ENCODE results near the gene LAMA3. TPM values are rescaled to one million over a fixed set of nuclear protein-coding genes. Genes with fewer than 3 reads are reported as not detected.

The LAMA3 gene
- total and polyA plus RNA-seq, 10 donors = 1.3 to 7.1 (median 3.0) TPM

DNA sequence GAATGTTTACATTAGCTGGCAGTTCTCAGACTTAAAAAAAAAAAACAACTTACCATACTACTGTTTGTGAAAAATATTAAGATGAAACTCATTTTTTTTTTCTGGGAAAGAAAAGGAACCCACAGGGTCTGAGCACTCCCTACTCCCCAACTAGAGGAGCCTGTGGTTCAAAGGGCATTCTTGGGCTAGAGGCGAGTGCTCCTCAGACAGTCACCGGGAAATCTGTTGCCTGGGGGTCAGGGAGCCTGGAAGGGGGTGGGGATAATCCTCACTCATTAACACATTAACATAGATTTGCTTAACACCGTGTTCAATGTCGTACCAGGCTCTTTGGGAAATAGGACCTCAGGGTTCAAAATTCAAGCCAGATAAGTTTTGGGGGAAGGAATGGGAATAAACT, 57.6 kb downstream of the LAMA3 start:
- intact Hi-C loops (cut with DNase I; ENCODE audit: low total_unique reads) = no loop called here
- H3K27ac ChIP-seq = no peak overlapping the region

DNA sequence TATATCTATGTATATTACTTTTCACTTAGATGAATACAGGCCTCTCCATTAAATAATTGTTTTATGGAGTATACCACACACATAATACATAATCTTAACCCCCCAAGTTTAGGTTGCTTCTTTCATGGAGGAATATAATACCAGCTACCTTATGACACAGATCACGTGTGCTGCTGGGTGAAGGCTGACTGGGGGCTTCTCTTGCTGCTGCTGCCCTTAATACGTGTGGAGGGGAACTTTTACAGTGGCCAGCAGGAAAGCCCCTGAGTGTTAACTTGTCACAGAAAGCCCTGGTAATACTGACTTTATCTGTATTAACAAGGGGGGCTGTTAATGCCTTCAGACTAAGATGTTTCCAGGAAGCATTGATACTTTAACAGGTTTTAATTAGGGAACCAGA, 63.1 kb downstream of the LAMA3 start:
- Histone ChIP-seq H3K27ac (no peak overlapping the region), H3K9me3 (peaks cover 0 to 8% (median 0%) of the 10 kb centered on the region in 8 donors), H3K4me3 (no peak overlapping the region), H3K4me1 (no peaks in the 10 kb centered on the region), H3K27me3 (replicated peaks in 1 of 7) (no peaks in the 10 kb centered on the region), H3K36me3 (no peaks in the 10 kb centered on the region)
- WGBS, 5 donors = 51 to 84% (median 82%) methylated on average over 2 of the region's 2 CpGs
- intact Hi-C loops (cut with DNase I; ENCODE audit: low total_unique reads) = no loop called here
- DNase-seq = no peak
- TF ChIP-seq, protein P1, sequence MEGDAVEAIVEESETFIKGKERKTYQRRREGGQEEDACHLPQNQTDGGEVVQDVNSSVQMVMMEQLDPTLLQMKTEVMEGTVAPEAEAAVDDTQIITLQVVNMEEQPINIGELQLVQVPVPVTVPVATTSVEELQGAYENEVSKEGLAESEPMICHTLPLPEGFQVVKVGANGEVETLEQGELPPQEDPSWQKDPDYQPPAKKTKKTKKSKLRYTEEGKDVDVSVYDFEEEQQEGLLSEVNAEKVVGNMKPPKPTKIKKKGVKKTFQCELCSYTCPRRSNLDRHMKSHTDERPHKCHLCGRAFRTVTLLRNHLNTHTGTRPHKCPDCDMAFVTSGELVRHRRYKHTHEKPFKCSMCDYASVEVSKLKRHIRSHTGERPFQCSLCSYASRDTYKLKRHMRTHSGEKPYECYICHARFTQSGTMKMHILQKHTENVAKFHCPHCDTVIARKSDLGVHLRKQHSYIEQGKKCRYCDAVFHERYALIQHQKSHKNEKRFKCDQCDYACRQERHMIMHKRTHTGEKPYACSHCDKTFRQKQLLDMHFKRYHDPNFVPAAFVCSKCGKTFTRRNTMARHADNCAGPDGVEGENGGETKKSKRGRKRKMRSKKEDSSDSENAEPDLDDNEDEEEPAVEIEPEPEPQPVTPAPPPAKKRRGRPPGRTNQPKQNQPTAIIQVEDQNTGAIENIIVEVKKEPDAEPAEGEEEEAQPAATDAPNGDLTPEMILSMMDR (IDR thresholded peaks at IDR 0.05 in 8 of 11, conservative IDR thresholded peaks at IDR 0.05 in 3 of 11) = no peak
- TF ChIP-seq POLR2A (IDR thresholded peaks at IDR 0.05) (no peak), POLR2AphosphoS5 (IDR thresholded peaks at IDR 0.05) (no peak)

More for the DNA sequence above, 57.6 kb downstream of the LAMA3 start:
- Histone ChIP-seq H3K36me3 (no peaks in the 10 kb centered on the region), H3K9me3 (peaks cover 0 to 6% (median 0%) of the 10 kb centered on the region in 8 donors), H3K4me3 (no peak overlapping the region), H3K27me3 (replicated peaks in 1 of 7) (peaks cover 0 to 4% (median 0%) of the 10 kb centered on the region in 7 donors), H3K4me1 (no peaks in the 10 kb centered on the region)
- DNase-seq = no peak
- TF ChIP-seq POLR2AphosphoS5 (IDR thresholded peaks at IDR 0.05) = no peak
- no peak for TF ChIP-seq POLR2A (IDR thresholded peaks at IDR 0.05)
- TF ChIP-seq, protein P1 (IDR thresholded peaks at IDR 0.05 in 8 of 11, conservative IDR thresholded peaks at IDR 0.05 in 3 of 11) = no peak
- 89 to 93% (median 90%) methylated on average over 4 of the region's 4 CpGs for WGBS, 5 donors

DNA sequence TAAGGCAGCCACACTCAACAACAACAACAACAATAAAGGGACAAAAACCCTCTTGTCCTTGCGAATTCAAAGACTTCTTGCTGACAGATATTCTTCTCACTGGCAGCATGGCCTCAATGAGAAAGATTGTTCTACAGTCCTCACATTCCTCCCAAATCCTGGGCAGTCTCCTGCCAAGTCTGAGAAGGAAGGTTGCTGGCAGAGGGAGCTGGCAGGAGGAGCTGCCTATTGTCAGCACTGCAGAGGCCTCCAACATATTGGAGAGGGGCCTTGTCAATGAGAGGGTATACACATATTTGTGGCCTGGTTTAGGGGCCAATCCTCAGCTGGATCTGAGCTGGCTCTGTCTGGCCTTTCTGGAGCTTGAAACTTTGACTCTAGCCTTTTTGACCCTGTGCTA, 63.5 kb downstream of the LAMA3 start:
- TF ChIP-seq POLR2A (IDR thresholded peaks at IDR 0.05) (no peak), POLR2AphosphoS5 (IDR thresholded peaks at IDR 0.05) (no peak)
- Histone ChIP-seq H3K9me3 (peaks cover 0 to 8% (median 0%) of the 10 kb centered on the region in 8 donors), H3K27me3 (replicated peaks in 1 of 7) (no peaks in the 10 kb centered on the region), H3K36me3 (no peaks in the 10 kb centered on the region), H3K4me3 (no peak overlapping the region), H3K27ac (no peak overlapping the region), H3K4me1 (no peaks in the 10 kb centered on the region)
- WGBS, 5 donors = 92 to 100% (median 93%) methylated on average over 1 of the region's 1 CpG
- intact Hi-C loops (cut with DNase I; ENCODE audit: low total_unique reads) = no loop called here
- no peak for DNase-seq

DNA sequence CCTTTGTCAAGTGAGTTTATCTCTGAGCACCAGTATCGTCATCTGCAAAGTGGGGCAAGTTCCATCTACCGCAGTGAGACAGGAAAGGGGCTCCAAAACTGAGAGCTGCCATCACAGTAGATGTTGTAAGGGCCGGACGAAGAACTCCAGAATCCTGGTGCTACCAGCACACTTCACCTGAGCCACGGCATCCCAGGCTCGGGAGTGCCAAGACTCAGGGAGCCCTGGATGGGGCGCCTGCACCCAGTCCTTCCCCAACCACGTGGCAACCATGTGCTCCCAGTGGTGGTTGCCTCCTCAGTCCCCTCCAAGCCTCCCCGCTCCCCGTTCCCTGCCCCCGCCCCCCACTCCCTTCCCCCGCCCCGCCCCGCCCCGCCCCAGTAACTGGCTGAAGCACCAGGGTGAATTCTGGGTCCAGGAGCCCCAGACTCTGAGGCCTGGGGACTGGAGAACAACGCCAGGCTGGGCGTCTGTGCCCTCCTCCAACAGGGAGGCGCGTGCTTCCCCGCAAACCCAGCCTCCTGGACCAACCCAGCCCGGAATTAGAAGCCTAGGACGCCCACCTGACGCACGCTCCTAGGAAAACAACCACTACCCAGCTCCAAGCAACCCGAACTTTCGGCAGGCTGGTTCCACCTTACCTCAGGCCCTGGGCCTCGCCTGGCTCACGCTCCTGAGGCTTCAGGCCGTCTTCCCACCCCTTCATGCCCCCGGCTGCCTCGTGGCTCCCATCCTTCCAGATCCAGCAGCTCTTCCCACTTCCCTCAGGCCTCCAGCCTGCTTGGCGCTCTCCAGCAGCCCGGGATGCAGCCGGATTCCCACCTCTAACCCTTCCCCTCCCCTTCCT, 67.6 kb downstream of the LAMA3 start:
- H3K36me3 ChIP-seq = no peaks in the 10 kb centered on the region
- 84 to 92% (median 90%) methylated on average over 28 to 34 of the region's 34 CpGs for WGBS, 5 donors
- intact Hi-C loops (cut with DNase I; ENCODE audit: low total_unique reads) = no loop called here
- no peak for DNase-seq
- H3K4me3 ChIP-seq = no peak overlapping the region
- TF ChIP-seq, protein P1 (IDR thresholded peaks at IDR 0.05 in 8 of 11, conservative IDR thresholded peaks at IDR 0.05 in 3 of 11) = no peak
- no peak for TF ChIP-seq POLR2AphosphoS5 (IDR thresholded peaks at IDR 0.05)
- TF ChIP-seq POLR2A (IDR thresholded peaks at IDR 0.05) = no peak
- H3K4me1 ChIP-seq = no peaks in the 10 kb centered on the region
- H3K9me3 ChIP-seq = peaks cover 0 to 3% (median 0%) of the 10 kb centered on the region in 8 donors
- H3K27ac ChIP-seq = no peak overlapping the region
- no peaks in the 10 kb centered on the region for H3K27me3 ChIP-seq (replicated peaks in 1 of 7)

Data from spleen (tissue), 11 donors.